CD4-positive, alpha-beta T cell treated with Interleukin-4 for 4 hours (primary cell): ENCODE results near the gene CCDC88A.
"Not testable (repeated sequence)": the region's sequence is repeated elsewhere in the genome, so short reads cannot be mapped to it uniquely, and the experiment has no call there.

Experiments
- DNase-seq: peaks from one replicate; pipeline ENCODE4 v3.0.0-alpha.2; 2020

The CCDC88A gene, protein sequence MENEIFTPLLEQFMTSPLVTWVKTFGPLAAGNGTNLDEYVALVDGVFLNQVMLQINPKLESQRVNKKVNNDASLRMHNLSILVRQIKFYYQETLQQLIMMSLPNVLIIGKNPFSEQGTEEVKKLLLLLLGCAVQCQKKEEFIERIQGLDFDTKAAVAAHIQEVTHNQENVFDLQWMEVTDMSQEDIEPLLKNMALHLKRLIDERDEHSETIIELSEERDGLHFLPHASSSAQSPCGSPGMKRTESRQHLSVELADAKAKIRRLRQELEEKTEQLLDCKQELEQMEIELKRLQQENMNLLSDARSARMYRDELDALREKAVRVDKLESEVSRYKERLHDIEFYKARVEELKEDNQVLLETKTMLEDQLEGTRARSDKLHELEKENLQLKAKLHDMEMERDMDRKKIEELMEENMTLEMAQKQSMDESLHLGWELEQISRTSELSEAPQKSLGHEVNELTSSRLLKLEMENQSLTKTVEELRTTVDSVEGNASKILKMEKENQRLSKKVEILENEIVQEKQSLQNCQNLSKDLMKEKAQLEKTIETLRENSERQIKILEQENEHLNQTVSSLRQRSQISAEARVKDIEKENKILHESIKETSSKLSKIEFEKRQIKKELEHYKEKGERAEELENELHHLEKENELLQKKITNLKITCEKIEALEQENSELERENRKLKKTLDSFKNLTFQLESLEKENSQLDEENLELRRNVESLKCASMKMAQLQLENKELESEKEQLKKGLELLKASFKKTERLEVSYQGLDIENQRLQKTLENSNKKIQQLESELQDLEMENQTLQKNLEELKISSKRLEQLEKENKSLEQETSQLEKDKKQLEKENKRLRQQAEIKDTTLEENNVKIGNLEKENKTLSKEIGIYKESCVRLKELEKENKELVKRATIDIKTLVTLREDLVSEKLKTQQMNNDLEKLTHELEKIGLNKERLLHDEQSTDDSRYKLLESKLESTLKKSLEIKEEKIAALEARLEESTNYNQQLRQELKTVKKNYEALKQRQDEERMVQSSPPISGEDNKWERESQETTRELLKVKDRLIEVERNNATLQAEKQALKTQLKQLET (N-terminal part only)

DNA sequence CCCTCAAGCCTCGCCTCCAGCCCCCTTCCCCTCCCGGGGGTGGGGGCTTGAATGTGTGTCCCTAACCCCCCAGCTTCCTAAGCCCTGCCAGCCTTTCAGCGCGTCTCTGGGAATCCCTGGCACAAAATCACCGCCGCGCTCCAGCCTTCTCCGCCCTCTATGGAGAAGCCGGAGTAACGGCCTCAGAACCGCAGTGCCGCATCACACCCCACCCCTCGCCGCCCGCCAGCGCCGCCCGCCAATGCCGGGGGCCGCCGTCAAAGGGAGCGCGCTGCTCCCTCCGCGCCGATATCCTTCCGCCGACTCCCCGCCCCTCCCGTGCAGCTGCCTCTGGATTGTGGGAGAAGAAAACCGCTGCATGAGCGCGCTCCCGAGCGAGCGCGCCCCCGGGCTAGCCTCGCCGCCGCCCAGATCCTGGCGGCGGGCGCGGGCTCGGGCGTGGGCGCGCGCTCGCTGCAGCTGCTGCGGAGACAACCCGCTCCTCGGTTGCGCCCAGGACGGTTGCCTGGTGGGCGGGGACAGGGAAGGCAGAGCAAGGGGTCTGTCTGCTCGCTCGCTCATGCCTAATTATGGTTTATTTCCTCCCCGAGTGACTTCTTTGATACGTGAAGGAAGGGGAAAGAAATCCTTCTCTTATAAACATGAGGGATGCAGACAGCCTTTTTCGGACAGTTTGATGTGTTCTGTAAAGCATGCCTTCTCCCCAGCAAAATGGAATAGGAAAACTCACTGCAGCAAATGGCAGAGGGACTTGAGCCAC lies at the start of gene CCDC88A:
CCDC88A (minus strand) TSS at position 178 of the 760 bp plus-strand sequence. CDS start 777 bp downstream, outside the sequence.
- peak; percentile 90 for DNase-seq

DNA sequence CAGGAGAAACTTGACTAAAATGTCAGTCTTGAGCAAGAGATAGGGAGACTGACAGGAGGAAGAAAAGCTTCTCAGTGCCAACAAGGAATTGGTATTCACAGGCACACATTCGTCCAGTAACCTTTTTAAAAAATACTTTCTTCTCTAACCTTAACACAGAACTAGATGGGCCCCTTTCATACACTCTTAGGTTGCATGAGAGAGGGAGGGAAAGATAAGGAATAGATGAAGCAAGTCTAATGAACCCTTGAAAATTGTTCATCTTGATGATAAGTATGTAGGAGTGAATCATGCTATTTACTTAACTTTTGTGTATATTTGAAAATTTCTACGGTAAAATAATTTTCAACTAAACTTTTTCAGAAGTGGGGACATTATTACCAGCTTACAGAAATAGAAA lies 42.0 kb upstream of the CCDC88A start:
- no peak for DNase-seq

DNA sequence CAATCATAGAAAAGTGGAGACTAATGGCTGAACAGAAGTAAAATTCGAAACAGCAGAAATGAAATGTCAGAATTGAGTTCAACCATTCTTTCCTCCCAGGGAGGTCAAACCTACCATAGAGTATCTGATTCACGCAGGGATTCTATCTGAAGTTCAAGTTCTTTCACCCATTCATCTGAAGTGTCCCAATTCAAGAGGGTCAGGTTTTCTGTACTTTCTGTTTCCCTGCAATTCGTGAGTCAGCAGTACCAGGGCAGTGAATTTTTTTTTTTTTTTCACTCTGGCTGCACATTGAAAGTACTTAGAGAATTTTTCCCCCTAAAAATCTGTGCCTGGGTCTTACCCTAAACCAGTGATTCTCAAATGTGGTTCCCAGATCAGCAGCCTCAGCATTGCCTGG lies 40.9 kb upstream of the CCDC88A start:
- DNase-seq = no peak

DNA sequence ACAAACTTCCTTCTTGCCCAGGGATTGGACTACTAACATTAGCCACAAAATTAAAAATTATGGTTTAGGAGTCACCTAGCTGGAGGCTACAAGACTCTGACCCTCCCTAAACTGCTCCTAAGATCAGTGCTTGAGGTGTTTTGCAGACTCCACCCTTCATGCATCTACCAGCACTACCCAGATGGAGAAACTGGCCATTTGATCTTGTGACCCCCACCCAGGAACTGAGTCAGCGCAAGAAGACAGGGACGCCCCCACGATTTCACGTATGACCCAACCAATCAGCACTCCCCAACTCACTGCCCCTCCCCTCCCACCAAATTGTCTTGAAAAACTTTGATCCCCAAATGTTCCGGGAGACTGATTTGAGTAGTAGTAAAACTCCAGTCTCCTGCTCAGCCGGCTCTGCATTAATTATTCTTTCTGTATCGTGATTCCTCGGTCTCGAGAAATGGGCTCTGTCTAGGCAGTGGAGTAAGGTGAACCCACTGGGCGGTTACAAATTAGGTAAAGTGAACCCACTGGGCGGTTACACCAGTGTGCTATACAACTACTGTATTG lies 40.1 kb upstream of the CCDC88A start:
- no peak for DNase-seq

DNA sequence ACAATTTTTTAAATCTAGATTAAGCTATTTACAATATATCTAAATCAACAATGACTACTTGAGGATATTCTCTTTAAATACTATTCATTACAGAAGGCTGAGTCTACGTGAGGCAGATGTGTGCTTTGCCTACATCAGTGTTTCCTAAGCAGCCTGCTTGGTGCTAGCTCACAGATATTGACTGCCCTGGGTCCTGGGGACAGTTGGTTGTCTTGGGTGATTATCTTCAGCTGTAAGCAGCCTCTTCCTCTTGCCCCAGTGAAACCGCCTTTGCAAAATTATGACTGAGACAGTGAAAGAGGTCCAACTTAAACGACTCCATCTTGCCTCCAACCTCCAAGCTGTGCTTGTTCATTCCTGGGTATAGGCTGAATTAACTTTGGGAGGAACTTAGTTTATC lies 39.6 kb upstream of the CCDC88A start:
- no peak for DNase-seq

DNA sequence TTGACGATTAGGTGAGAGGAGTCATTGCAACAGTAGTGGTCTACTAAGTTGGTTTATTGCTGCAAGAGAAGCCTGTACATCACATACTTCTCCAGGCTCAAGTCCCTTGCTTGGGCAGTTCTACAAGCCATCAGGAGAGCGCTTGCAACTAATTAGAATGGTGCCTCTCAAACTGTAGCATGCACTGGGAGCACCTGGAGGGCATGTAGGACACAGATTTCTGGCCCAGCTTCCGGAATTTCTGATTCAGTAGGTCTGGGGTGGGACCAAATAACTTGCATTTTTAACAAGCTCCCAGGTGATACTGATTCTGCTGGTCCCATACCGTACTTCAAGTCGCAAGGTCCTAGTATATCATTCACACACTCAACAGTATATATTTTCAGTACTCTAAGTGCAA lies 34.5 kb upstream of the CCDC88A start:
- DNase-seq = no peak

DNA sequence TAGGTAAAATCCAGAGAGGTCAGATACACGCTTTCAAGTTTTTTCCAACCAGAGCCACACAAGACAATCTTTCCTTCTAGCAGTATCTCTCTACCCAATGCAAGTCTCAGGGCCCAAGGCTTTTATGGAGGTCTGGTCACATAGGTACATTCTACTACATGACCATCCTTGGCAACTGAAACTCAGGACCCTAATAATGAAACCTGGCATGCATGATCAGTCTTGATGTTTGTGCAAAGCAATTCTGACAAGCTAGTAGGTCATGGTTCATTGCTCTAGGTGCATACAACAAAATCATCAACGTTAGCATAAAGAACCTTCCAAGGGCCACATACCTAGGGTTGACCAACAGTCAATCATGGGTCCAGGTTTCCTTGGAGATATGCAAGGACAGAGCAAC lies 33.2 kb upstream of the CCDC88A start:
- DNase-seq = no peak

DNA sequence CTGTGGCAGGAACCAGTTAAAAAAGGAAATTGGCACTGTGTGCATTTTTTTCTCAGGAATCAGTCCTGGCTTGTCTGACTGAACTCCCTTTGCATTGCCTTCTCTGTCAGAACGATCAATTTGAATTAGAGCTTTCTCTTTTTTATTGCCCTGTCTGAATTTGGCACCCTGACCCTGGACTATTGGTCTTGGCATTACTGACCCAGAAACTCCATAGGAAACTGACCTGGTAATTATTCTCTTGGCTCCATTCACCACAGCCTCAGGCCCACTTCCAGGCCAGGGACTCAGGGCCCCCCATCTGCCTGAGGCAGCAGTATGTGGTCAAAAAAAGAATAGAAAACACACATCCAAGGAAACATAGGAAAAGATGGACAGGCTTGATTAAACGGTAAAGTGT lies 32.0 kb upstream of the CCDC88A start:
- no peak for DNase-seq

DNA sequence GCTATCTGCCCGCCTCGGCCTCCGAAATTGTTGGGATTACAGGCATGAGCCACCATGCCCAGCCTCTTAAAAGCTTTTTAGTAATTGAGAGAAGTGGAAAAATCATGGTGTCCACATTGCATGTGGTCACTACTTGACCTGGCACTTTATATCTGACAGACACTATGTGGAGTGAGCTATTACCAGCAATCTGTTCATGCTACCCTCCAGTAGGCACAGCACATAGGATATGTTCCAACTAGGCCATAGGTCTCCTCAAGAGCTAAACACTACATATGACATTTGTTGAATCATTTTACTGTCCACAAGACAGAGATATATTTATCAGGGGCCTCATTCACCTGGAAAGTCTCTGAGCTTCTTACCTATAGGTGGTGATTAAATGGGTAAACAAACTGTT lies 30.4 kb upstream of the CCDC88A start:
- DNase-seq = not testable (repeated sequence)

DNA sequence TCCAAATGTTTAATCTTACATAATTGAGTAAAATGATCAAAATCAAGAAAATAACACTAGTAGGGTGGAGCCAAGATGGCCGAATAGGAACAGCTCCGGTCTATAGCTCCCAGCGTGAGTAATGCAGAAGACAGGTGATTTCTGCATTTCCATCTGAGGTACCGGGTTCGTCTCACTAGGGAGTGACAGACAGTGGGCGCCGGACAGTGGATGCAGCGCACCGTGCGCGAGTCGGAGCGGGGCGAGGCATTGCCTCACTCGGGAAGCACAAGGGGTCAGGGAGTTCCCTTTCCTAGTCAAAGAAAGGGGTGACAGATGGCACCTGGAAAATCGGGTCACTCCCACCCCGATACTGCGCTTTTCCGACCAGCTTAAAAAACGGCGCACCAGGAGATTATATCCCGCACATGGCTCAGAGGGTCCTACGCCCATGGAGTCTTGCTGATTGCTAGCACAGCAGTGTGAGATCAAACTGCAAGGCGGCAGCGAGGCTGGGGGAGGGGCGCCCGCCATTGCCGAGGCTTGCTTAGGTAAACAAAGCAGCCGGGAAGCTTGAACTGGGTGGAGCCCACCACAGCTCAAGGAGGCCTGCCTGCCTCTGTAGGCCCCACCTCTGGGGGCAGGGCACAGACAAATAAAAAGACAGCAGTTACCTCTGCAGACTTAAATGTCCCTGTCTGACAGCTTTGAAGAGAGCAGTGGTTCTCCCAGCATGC lies 22.5 kb upstream of the CCDC88A start:
- not testable (repeated sequence) for DNase-seq

DNA sequence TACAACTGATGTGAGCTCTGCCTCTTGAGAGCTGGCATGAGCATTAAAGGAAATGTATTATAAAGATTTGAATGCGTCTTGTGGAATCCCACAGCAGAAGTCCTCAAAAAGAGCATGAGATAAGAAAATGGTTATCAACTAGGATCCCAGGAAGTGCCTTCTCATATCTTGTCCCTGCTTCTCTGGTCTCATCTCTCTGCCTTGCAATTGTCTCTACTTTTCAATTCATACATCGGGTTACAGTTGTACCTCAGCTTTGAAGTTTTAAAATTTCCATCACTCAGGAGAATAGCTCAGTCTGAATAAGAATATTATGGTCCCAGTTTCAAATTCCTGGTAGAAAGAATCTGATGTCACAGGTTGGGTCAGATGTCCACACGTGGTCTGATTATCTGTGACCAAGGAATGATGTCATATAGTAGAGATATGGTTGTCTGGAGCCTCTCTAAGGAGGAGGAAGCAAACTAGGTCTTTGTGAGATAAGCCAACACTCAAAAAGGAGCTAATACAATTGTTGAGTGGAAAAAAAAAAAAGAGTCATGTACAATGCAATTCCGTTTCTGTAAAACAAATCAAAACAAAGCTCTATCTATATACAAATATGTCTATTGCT lies 21.7 kb upstream of the CCDC88A start:
- DNase-seq = no peak

DNA sequence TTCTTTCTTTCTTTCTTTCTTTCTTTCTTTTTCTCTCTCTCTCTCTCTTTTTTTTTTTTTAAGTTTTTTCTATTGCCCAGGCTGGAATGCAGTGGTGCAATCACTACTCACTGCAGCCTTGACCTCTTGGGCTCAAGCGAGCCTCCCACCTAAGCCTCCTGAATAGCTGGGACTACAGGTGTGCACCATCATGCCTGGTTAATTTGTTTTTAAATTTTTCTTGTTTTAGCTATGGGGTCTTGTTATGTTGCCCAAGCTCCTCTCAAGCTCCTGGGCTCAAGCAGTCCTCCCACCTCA lies 19.4 kb upstream of the CCDC88A start:
- DNase-seq = no peak

DNA sequence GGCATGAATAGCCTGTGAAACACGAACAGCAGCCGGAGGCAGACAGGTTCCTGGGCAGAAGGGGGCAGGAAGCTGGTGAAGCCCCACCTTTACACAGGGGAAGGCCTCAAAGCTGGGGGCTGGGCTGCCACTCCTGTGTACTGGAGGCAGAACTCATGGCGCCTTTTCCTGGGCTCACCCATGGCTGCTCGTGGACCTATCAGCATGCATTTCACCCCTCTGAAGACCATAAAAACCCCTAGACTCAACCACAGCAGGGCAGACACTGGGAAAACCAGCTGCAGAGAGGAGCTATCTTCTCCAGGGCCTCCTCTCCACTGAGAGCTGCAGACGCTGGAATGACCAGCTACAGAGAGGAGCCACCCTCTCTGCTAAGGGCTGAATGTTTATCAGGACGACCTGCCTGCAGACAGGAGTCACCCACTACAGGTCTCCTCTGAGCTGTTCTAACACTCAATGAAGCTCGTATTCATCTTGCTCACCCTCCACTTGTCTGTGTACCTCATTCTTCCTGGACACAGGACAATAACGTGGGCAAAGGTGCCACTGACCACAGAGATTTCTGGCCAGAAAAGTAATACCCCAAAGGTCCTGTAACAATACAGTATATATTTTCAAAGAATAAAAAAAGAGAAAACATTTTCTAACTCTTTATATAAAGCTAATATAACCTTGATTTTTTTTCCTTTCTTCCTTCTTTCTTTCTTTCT lies 18.9 kb upstream of the CCDC88A start:
- DNase-seq = no peak

DNA sequence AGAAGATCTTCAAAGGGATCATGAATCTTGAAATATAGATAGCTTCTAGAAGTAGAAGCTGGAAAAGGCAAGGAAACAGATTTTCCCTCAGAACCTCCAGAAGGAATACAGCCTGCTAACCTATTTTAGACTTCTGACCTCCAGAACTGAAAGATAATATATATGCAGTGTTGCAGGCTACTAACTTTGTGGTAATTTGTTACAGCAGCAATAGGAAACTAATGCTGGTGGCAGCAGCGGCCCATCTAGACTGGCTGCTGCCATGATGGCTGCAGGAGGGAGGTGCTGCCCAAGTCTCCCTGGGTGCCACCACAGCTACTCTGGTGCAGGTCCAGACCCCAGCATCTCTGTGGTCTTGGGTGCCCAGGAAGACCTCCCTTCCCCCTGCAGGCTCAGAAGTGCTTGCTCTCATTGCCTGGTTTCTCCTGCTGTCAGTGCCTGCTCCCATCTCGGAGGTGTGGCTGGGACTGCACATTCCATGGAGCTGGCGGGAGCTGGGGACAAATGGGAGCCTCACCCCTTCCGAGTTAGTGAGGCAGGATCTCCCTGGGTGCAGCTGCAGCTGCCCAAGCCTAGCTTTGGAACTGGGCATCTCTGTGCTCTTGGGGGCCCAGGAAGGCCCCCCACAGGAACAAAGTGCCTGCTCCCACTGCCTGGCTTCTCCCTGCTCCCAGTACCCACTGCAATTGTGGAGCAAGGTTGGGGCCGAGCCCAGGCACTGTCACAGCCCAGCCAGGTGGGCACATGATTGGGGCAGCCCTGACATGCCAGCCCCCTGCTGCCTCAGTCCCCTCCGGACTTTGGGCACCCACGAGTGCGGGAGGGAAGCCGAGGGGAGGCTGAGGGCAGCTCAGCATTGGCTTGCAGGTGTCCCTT lies 18.1 kb upstream of the CCDC88A start:
- no peak for DNase-seq

DNA sequence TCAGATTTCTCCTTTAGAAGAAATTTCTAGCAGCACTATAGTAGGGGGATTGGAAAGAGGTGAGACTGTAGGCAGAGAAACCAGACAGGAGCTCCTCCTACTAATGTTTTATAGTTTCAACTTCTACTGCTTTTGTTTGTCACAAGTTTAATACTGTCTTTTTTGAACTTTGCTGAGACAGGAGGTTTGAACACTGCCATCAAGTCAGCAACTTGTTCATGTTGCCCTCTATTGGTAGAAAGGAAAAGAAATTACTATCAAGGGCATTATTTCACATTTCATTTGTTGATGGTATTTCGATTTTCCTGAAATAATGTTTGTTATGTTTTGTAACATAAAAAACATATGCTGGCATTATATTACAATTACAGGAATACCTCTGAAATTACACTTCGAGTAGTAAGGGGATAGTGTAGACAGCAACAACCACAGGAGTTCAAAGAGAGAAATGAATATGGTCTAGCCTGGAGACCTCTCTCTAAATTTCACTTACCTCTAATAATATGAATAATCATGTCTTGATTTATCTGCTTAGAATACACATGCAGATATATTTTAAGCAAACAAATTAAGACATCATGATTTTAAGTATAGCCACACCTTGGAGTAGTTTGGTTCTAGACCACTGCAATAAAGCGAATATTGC lies 12.4 kb upstream of the CCDC88A start:
- DNase-seq = peak; percentile 52

DNA sequence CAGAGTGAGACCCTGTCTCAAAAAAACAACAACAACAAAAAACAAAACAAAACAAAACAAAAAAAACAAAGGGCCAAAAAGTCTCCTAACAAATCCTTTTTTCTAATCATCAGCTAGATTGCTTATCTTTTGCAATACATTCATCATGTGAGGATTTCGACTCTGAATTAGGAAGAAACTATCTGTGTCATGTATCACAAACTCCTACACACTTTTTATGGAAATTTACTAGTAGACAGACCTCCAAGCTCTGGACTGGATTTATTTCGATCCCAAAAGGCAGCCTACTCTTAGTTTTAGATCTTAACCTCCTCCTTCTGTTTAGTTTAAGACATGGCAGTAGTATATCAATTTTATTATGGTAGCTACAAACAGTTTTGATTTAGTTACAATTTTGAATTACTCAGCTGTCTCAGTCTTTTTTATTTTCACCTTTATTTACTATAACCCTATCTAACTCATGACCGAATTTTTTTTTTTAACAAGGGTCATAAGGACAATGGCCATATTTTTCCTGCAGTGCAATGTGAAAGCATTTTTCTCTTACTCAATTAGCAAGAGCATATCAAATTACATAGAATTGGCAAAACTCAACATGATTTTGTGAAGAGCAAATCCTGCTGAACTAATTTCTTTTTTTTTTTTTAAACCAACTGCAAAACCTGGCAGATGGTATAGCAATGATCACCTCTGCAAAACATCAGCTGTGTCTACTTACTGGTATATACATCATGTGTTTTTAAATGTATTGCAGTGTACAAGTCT lies 10.7 kb upstream of the CCDC88A start:
- no peak for DNase-seq

DNA sequence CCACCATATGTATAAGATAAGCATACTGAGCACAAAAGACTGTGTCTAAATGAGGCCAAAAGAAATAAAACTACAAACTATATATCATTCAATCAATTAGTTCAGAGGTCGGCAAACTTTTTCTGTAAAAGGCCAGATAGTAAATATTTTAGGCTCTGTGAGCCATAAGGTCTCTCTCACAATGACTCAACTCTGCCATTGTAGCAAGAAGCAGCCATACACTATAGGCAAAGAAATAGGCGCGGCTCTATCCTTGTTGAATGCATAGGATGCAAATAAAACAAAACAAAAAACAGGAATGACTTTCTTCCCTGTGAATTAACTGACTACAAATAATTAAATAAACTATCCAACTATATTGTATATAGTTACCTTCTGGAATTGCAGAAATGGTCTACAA lies 8.6 kb upstream of the CCDC88A start:
- DNase-seq = no peak

DNA sequence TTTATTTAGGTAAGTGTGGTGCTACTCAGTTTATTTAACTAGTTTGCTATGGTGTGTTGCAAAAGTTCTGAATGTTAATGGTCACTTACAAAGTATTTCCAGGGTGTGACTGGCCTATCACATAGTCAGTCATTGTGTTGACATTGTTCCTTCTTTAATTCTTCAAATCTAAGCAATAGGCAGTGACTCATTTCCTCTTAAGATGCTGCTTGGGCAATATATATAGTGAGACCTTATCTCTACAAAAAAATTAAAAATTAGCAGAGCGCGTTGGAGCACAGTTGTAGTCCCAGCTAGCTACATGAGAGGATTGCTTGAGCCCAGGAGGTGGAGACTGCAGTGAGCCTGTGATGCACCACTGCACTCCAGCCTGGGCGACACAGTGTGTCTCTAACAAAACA lies 5.8 kb upstream of the CCDC88A start:
- no peak for DNase-seq
